Activated T-helper 1 cell treated with Interleukin-2 at 50 U/mL for 16 hours (primary cell): Measurements from ENCODE around the gene SMIM13.

ENCODE experiments used
- DNase-seq: peaks from one replicate; pipeline ENCODE4 v3.0.0-alpha.2; 2020; ENCODE audit warnings: low read depth

The SMIM13 gene

GRCh38 chr6:11122380-11122779 is 28.7 kb downstream of the SMIM13 start:
- no peak for DNase-seq

GRCh38 chr6:11123978-11124377 is 30.3 kb downstream of the SMIM13 start:
- no peak for DNase-seq

GRCh38 chr6:11126876-11127275 is 33.2 kb downstream of the SMIM13 start:
- no peak for DNase-seq

- DNase-seq, result no peak
Measured at GRCh38 chr6:11128608-11129007, 35.0 kb downstream of the SMIM13 start.

- DNase-seq, result no peak
Measured at GRCh38 chr6:11129908-11130565, 36.4 kb downstream of the SMIM13 start.

- DNase-seq, result no peak
Measured at GRCh38 chr6:11130605-11131004, 37.0 kb downstream of the SMIM13 start.

- no peak for DNase-seq
Measured at GRCh38 chr6:11132194-11132888, 38.7 kb downstream of the SMIM13 start.

GRCh38 chr6:11133281-11133680 is 39.6 kb downstream of the SMIM13 start:
- no peak for DNase-seq

GRCh38 chr6:11136809-11137208 is 43.2 kb downstream of the SMIM13 start:
- no peak for DNase-seq

GRCh38 chr6:11139051-11139960 is 45.7 kb downstream of the SMIM13 start:
- DNase-seq, result no peak

- no peak for DNase-seq
Measured at GRCh38 chr6:11140056-11140455, 46.4 kb downstream of the SMIM13 start.

GRCh38 chr6:11141295-11141694 is 47.7 kb downstream of the SMIM13 start:
- no peak for DNase-seq

- DNase-seq, result no peak
Measured at GRCh38 chr6:11142296-11143027, 48.8 kb downstream of the SMIM13 start.

- no peak for DNase-seq
Measured at GRCh38 chr6:11143394-11144371, 50.0 kb downstream of the SMIM13 start.

GRCh38 chr6:11144393-11144851 is 50.8 kb downstream of the SMIM13 start:
- peak; percentile 53 for DNase-seq

- DNase-seq, result no peak
Measured at GRCh38 chr6:11146117-11146826, 52.6 kb downstream of the SMIM13 start.

GRCh38 chr6:11149551-11149950 is 55.9 kb downstream of the SMIM13 start:
- no peak for DNase-seq

- DNase-seq, result no peak
Measured at GRCh38 chr6:11151488-11151887, 57.9 kb downstream of the SMIM13 start.

GRCh38 chr6:11152581-11152980 is 58.9 kb downstream of the SMIM13 start:
- no peak for DNase-seq

- DNase-seq, result no peak
Measured at GRCh38 chr6:11153447-11153846, 59.8 kb downstream of the SMIM13 start.
